ENCODE measurements around the gene CHRNE. TPM values are rescaled to one million over a fixed set of nuclear protein-coding genes. Genes with fewer than 3 reads are reported as not detected.
"Not testable (repeated sequence)": the region's sequence is repeated elsewhere in the genome, so short reads cannot be mapped to it uniquely, and the experiment has no call there.

Gene CHRNE
- total RNA-seq, 4 donors from 2014 or later, result 0.50 to 3.6 (median 1.5) TPM

DNA sequence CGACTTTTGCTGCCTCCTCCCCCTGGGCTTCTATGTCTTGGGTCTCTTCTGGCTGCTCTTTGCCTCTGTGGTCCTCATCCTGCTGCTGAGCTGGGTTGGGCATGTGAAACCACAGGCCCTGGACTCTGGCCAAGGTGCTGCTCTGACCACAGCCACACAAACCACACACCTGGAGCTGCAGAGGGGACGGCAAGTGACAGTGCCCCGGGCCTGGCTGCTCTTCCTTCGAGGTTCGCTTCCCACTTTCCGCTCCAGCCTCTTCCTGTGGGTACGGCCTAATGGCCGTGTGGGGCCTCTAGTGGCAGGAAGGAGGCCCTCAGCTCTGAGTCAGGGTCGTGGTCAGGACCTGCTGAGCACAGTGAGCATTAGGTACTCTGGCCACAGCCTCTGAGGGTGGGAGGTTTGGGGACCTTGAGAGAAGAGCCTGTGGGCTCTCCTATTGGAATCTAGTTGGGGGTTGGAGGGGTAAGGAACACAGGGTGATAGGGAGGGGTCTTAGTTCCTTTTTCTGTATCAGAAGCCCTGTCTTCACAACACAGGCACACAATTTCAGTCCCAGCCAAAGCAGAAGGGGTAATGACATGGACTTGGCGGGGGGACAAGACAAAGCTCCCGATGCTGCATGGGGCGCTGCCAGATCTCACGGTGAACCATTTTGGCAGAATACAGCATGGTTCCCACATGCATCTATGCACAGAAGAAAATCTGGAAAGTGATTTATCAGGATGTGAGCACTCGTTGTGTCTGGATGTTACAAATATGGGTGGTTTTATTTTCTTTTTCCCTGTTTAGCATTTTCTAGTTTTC, 31.5 kb upstream of the CHRNE start:
- TF ChIP-seq, protein P1, sequence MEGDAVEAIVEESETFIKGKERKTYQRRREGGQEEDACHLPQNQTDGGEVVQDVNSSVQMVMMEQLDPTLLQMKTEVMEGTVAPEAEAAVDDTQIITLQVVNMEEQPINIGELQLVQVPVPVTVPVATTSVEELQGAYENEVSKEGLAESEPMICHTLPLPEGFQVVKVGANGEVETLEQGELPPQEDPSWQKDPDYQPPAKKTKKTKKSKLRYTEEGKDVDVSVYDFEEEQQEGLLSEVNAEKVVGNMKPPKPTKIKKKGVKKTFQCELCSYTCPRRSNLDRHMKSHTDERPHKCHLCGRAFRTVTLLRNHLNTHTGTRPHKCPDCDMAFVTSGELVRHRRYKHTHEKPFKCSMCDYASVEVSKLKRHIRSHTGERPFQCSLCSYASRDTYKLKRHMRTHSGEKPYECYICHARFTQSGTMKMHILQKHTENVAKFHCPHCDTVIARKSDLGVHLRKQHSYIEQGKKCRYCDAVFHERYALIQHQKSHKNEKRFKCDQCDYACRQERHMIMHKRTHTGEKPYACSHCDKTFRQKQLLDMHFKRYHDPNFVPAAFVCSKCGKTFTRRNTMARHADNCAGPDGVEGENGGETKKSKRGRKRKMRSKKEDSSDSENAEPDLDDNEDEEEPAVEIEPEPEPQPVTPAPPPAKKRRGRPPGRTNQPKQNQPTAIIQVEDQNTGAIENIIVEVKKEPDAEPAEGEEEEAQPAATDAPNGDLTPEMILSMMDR (IDR thresholded peaks at IDR 0.05), result no peak
- no peak for ATAC-seq (ENCODE audit: low FRiP score)
- DNase-seq (ENCODE audit: low spot score), result no peak

DNA sequence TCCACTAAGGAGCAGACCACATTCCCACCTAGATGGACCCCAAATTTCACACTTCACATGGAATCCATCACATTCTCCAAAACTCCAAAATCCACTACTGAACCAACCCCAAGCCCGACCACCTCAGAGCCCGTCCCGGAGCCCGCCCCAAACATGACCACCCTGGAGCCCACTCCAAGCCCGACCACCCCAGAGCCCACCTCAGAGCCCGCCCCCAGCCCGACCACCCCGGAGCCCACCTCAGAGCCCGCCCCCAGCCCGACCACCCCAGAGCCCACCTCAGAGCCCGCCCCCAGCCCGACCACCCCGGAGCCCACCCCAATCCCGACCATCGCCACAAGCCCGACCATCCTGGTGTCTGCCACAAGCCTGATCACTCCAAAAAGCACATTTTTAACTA, 30.7 kb upstream of the CHRNE start:
- no peak for ATAC-seq (ENCODE audit: low FRiP score)
- no peak for DNase-seq (ENCODE audit: low spot score)
- TF ChIP-seq, protein P1 (IDR thresholded peaks at IDR 0.05), result no peak

DNA sequence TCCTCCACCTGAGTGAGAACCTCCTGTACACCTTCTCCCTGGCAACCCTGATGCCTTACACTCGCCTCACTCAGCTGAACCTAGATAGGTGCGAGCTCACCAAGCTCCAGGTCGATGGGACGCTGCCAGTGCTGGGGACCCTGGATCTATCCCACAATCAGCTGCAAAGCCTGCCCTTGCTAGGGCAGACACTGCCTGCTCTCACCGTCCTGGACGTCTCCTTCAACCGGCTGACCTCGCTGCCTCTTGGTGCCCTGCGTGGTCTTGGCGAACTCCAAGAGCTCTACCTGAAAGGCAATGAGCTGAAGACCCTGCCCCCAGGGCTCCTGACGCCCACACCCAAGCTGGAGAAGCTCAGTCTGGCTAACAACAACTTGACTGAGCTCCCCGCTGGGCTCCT, 29.9 kb upstream of the CHRNE start:
- TF ChIP-seq, protein P1 (IDR thresholded peaks at IDR 0.05), result no peak
- ATAC-seq (ENCODE audit: low FRiP score), result no peak
- DNase-seq (ENCODE audit: low spot score), result no peak

DNA sequence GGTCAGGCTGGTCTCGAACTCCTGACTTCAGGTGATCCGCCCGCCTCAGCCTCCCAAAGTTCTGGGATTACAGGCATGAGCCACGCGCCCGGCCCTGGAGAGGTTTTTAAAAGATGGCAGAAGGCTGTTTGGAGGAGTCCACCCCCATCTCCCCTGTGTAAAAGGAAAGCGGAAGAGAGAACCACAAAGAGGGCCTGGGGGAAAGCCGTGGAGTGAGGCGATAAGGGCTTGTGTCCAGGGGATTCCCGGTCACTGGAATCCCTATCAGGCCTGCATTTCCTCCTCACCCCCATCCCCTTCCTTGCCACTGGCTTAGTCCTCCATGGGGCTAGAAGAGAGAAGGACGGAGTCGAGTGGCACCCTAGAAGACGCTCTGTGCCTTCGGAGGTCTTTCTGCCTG, 29.1 kb upstream of the CHRNE start, which contains the start of gene GP1BA:
Gene GP1BA, plus strand, starts transcription at position 315 of the 400 bp plus-strand sequence. CDS start 328 bp downstream, outside the sequence.
- DNase-seq (ENCODE audit: low spot score), result no peak
- TF ChIP-seq, protein P1 (IDR thresholded peaks at IDR 0.05), result no peak
- ATAC-seq (ENCODE audit: low FRiP score), result no peak

DNA sequence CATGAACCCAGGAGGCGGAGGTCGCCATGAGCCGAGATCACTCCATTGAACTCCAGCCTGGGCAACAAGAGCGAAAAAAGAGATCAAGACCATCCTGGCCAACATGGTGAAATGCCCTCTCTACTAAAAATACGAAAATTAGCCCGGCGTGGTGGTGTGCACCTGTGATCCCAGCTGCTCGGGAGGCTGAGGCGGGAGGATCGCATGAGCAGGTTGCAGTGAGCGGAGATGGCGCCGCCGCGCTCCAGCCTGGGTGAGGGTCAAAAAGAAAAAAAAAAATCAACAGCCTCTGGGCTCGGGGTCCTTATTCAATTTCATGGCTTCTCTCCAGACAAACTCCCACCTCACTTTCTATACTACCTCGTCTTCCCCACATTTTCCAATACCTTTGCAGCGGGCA, 26.0 kb upstream of the CHRNE start:
- TF ChIP-seq, protein P1 (IDR thresholded peaks at IDR 0.05), result no peak
- no peak for DNase-seq (ENCODE audit: low spot score)
- no peak for ATAC-seq (ENCODE audit: low FRiP score)

DNA sequence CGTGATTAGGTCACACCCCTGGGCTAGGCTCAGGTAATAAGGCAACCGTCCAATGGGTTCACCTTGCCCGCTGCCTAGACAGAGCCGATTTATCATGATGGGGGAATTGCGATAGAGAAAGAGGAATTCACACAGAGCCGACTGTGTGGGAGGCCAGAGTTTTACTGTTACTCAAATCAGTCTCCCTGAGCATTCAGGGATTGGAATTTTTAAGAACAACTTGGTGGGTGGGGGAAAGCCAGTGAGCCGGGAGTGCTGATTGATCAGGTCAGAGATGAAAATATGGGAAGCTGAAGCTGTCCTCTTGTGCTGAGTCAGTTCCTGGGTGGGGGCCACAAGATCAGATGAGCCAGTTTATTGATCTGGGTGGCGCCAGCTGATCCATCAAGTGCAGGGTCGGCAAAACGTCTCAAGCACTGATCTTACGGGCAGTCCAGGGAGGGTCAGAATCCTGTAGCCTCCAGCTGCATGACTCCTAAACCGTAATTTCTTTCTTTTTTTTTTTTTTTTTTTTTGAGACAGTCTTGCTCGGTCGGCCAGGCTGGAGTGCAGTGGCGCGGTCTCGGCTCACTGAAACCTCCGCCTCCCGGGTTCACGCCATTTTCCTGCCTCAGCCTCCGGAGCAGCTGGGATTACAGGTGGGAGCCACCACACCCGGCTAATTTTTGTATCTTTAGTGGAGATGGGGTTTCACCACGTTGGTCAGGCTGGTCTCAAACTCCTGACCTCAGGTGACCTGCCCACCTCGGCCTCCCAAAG, 23.9 kb upstream of the CHRNE start:
- not testable (repeated sequence) for DNase-seq (ENCODE audit: low spot score); ATAC-seq (ENCODE audit: low FRiP score)

DNA sequence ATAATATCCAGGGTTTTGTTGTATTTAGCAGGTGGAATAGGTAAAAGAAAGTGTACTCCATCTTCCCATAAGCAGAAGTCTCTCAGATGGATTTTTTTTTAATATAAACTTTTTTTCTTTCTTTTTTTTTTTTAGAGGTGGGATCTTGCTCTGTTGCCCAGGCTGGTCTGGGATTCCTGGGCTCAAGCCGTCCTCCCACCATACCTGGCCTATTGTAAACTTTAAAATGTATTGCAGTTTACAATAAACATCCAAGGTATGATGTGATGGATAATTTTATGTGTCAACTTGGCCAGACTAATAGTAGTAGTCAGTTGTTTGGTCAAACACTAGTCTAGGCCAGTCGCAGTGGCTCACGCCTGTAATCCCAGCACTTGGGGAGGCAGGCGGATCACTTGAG, 18.4 kb upstream of the CHRNE start:
- ATAC-seq (ENCODE audit: low FRiP score) (no peak), DNase-seq (ENCODE audit: low spot score) (no peak)
- TF ChIP-seq, protein P1 (IDR thresholded peaks at IDR 0.05), result no peak

Data from omental fat pad (tissue), 4 donors.